H1 (cell line): ENCODE measurements around the gene RPTOR. TPM values are rescaled to one million over a fixed set of nuclear protein-coding genes. Genes with fewer than 3 reads are reported as not detected.

Source experiments
- CTCF ChIA-PET: fragments of 300-600 bp; sonication (Branson Sonifier 250); formaldehyde crosslinking; loops from one replicate; lab custom pipeline; 2021; ENCODE audit not compliant: partially characterized antibody; lab: Charles Lee
- POLR2A ChIA-PET: fragments of 300-600 bp; sonication (Branson Sonifier 250); formaldehyde crosslinking; loops from one replicate; lab custom pipeline; 2021; ENCODE audit warnings: inconsistent platforms; ENCODE audit not compliant: partially characterized antibody; lab: Charles Lee
- DNase-seq, 2 experiments: peaks; one replicate each; pipeline versions ENCODE4 v3.0.0 to v3.0.0-alpha.2; 2010 to 2022; ENCODE audit warnings: low spot score in 2 of 2, low read depth in 1 of 2, mixed read lengths in 1 of 2
- FAIRE-seq: peaks from 2 replicates; lab custom pipeline; 2011; peaks lifted over from hg19 to GRCh38; lab: Jason Lieb, UNC
- H2AFZ ChIP-seq: 2 replicates; pipeline ENCODE4 v1.8.1; 2012; ENCODE audit warnings: low read length, inconsistent platforms
- H2AK5ac ChIP-seq: 2 replicates; pipeline ENCODE4 v1.6.1; 2013; ENCODE audit warnings: low read depth, low read length
- H2BK120ac ChIP-seq: replicated peaks from 2 replicates; pipeline ENCODE3; 2013; ENCODE audit warnings: low read depth, low read length, inconsistent platforms
- H2BK12ac ChIP-seq: 2 replicates; pipeline ENCODE4 v1.6.1; 2013; ENCODE audit warnings: low read depth, low read length
- H2BK15ac ChIP-seq: 2 replicates; pipeline ENCODE4 v1.6.1; 2013; ENCODE audit warnings: low read length
- H2BK20ac ChIP-seq: 2 replicates; pipeline ENCODE4 v1.6.1; 2013; ENCODE audit warnings: low read length
- H2BK5ac ChIP-seq: 2 replicates; pipeline ENCODE4 v1.6.1; 2013; ENCODE audit warnings: low read depth, low read length
- H3K14ac ChIP-seq: 2 replicates; pipeline ENCODE4 v1.6.1; 2013; ENCODE audit warnings: inconsistent platforms; ENCODE audit not compliant: insufficient read length
- H3K18ac ChIP-seq: 2 replicates; pipeline ENCODE4 v1.6.1; 2013; ENCODE audit warnings: low read length; ENCODE audit errors: extremely low read depth
- H3K23ac ChIP-seq: 2 replicates; pipeline ENCODE4 v1.6.1; 2013; ENCODE audit warnings: inconsistent platforms; ENCODE audit not compliant: insufficient read length
- H3K23me2 ChIP-seq: 2 replicates; pipeline ENCODE4 v1.6.1; 2013; ENCODE audit warnings: low read depth, low read length
- H3K27ac ChIP-seq: 2 replicates; pipeline ENCODE4 v1.6.1; 2011; ENCODE audit warnings: low read depth, low read length, inconsistent platforms
- H3K27me3 ChIP-seq, 4 experiments: replicated peaks in 1 of 4; 1 replicate in 1 of 4; 2 replicates in 3 of 4; pipeline versions ENCODE4 v1.6.1 to v1.8.1; 2011 to 2013; ENCODE audit warnings: low read length in 3 of 4, mild to moderate bottlenecking in 3 of 4, inconsistent platforms in 2 of 4, mixed read lengths in 2 of 4, moderate library complexity in 1 of 4; ENCODE audit not compliant: control insufficient read depth in 3 of 4, insufficient read depth in 3 of 4; ENCODE audit errors: extremely low read depth in 1 of 4
- H3K36me3 ChIP-seq, 4 experiments: 2 replicates each; pipeline versions ENCODE4 v1.6.1 to v1.8.1; 2011 to 2013; ENCODE audit warnings: mild to moderate bottlenecking in 4 of 4, low read length in 3 of 4, moderate library complexity in 2 of 4, control low read depth in 1 of 4, inconsistent platforms in 1 of 4; ENCODE audit not compliant: insufficient read depth in 4 of 4, control insufficient read depth in 2 of 4
- H3K4ac ChIP-seq: replicated peaks from 2 replicates; pipeline ENCODE3; 2013; ENCODE audit warnings: low read length, low read depth, mixed read lengths, inconsistent platforms; ENCODE audit not compliant: insufficient read length
- H3K4me1 ChIP-seq, 4 experiments: replicated peaks in 1 of 4; 1 replicate in 1 of 4; 2 replicates in 3 of 4; pipeline versions ENCODE4 v1.6.1 to v1.8.1; 2011 to 2013; ENCODE audit warnings: low read length in 3 of 4, inconsistent platforms in 2 of 4, mixed read lengths in 1 of 4; ENCODE audit not compliant: insufficient read depth in 4 of 4, control insufficient read depth in 3 of 4
- H3K4me2 ChIP-seq, 2 experiments: 2 replicates each; pipeline versions ENCODE4 v1.6.1 to v1.8.1; 2011 to 2013; ENCODE audit warnings: low read depth in 2 of 2, low read length in 2 of 2, control low read depth in 1 of 2, inconsistent platforms in 1 of 2, mild to moderate bottlenecking in 1 of 2; ENCODE audit not compliant: insufficient read depth in 1 of 2
- H3K4me3 ChIP-seq, 4 experiments: fragments of 200-600, 300-600 bp in 1 of 4; sonication (generic), shearing (Covaris generic), sonication (Bioruptor Twin) in 1 of 4; 2 replicates each; pipeline versions ENCODE4 v1.5.1 to v1.8.1; 2011 to 2016; ENCODE audit warnings: low read length in 4 of 4, low read depth in 3 of 4, control low read depth in 2 of 4, inconsistent platforms in 2 of 4, mild to moderate bottlenecking in 2 of 4, mixed read lengths in 1 of 4, moderate library complexity in 1 of 4; ENCODE audit not compliant: insufficient read depth in 2 of 4; ENCODE audit errors: extremely low read depth in 1 of 4
- H3K56ac ChIP-seq: replicated peaks from 2 replicates; pipeline ENCODE3; 2013; ENCODE audit warnings: low read depth, mild to moderate bottlenecking, mixed read lengths, low read length, inconsistent platforms; ENCODE audit not compliant: insufficient read length
- H3K79me1 ChIP-seq: 2 replicates; pipeline ENCODE4 v1.6.1; 2013; ENCODE audit warnings: low read depth, low read length, control low read depth
- H3K79me2 ChIP-seq, 2 experiments: 2 replicates each; pipeline versions ENCODE4 v1.6.1 to v1.8.1; 2012 to 2013; ENCODE audit warnings: low read length in 2 of 2, mild to moderate bottlenecking in 2 of 2, inconsistent platforms in 1 of 2; ENCODE audit not compliant: insufficient read depth in 2 of 2, control insufficient read depth in 1 of 2
- H3K9ac ChIP-seq, 4 experiments: replicated peaks in 1 of 4; 1 replicate in 1 of 4; 2 replicates in 3 of 4; pipeline versions ENCODE4 v1.6.1 to v1.8.1; 2011 to 2013; ENCODE audit warnings: low read depth in 3 of 4, low read length in 3 of 4, control low read depth in 2 of 4, mild to moderate bottlenecking in 2 of 4, moderate library complexity in 2 of 4, inconsistent platforms in 1 of 4; ENCODE audit errors: extremely low read depth in 1 of 4
- H3K9me3 ChIP-seq, 2 experiments: 2 replicates each; pipeline versions ENCODE4 v1.6.1 to v1.8.1; 2012 to 2013; ENCODE audit warnings: mild to moderate bottlenecking in 2 of 2, moderate library complexity in 2 of 2, control low read depth in 1 of 2, inconsistent platforms in 1 of 2, low read depth in 1 of 2, low read length in 1 of 2, mixed read lengths in 1 of 2; ENCODE audit not compliant: insufficient read depth in 2 of 2
- H4K20me1 ChIP-seq, 2 experiments: replicated peaks in 1 of 2; 2 replicates each; pipeline versions ENCODE3 to v1.8.1; 2011 to 2013; ENCODE audit warnings: inconsistent platforms in 2 of 2, low read length in 2 of 2, mild to moderate bottlenecking in 1 of 2; ENCODE audit not compliant: insufficient read depth in 2 of 2, control insufficient read depth in 1 of 2
- H4K5ac ChIP-seq: 2 replicates; pipeline ENCODE4 v1.6.1; 2013; ENCODE audit warnings: low read length, low read depth, mixed read lengths, inconsistent platforms; ENCODE audit not compliant: insufficient read length
- H4K8ac ChIP-seq: 2 replicates; pipeline ENCODE4 v1.8.0; 2013; ENCODE audit warnings: mild to moderate bottlenecking, moderate library complexity, low read length, inconsistent platforms; ENCODE audit not compliant: insufficient read depth; ENCODE audit errors: extremely low read depth
- H4K91ac ChIP-seq: replicated peaks from 2 replicates; pipeline ENCODE3; 2013; ENCODE audit warnings: low read length, mixed read lengths, inconsistent platforms; ENCODE audit not compliant: insufficient read length
- KDM4A ChIP-seq: IDR thresholded peaks from one replicate; pipeline ENCODE4 v1.7.1; 2012; ENCODE audit warnings: low read depth, mild to moderate bottlenecking, moderate library complexity, low read length, inconsistent platforms; ENCODE audit not compliant: severe bottlenecking
- MAX ChIP-seq: IDR thresholded peaks from 2 replicates; pipeline ENCODE4 v1.6.1; 2012; ENCODE audit warnings: inconsistent platforms
- RAD21 ChIP-seq, 2 experiments: IDR thresholded peaks in 1 of 2; conservative IDR thresholded peaks in 1 of 2; 2 replicates each; pipeline ENCODE4 v1.6.1; 2011; ENCODE audit warnings: low read depth in 2 of 2, low read length in 2 of 2, improper control_type of control experiment in 1 of 2, inconsistent platforms in 1 of 2, mild to moderate bottlenecking in 1 of 2, moderate library complexity in 1 of 2
- RNF2 ChIP-seq: fragments of 200-900, 300-1000 bp; sonication (generic); IDR thresholded peaks from 2 replicates; pipeline ENCODE4 v1.7.1; 2016; ENCODE audit warnings: borderline replicate concordance, low read depth, mild to moderate bottlenecking, antibody characterized with exemption, low read length; ENCODE audit not compliant: poor library complexity, severe bottlenecking; ENCODE audit errors: missing control alignments
- RXRA ChIP-seq: IDR thresholded peaks from 2 replicates; pipeline ENCODE4 v1.6.1; 2011; ENCODE audit warnings: low read depth, mild to moderate bottlenecking, low read length, moderate library complexity; ENCODE audit not compliant: insufficient read depth
- WGBS, 2 experiments: shearing (Covaris generic) in 1 of 2; methylation state at CpG; one replicate each; pipeline versions ENCODE4 v1.1.6 to v1.1.7; 2013 to 2015; ENCODE audit warnings: low lambda C conversion rate in 2 of 2, mixed read lengths in 2 of 2, inconsistent platforms in 1 of 2, low coverage in 1 of 2, missing lambda C conversion rate in 1 of 2; ENCODE audit not compliant: insufficient replicate concordance in 2 of 2, insufficient coverage in 1 of 2, insufficient read length in 1 of 2; ENCODE audit errors: extremely low coverage in 1 of 2, missing lambda C conversion rate in 1 of 2; 5-methylcytosine and 5-hydroxymethylcytosine counted together
- polyA plus RNA-seq, 7 experiments: library from polyadenylated mRNA; depleted of rRNA in 3 of 7; stranded (reverse) in 5 of 7; unstranded in 2 of 7; fragments of >200 nt in 5 of 7; fragments of 200-250 nt in 2 of 7; gene quantifications; 1 replicate in 5 of 7; 2 replicates in 1 of 7; 4 replicates in 1 of 7; pipeline versions ENCODE4 v1.2.1 to v1.2.3, GENCODE V29; 2011 to 2013; ENCODE audit warnings: missing spikeins in 2 of 7, mixed read lengths in 2 of 7
- total RNA-seq: library from RNA; stranded (reverse); fragmentation: NEBNext Ultra II Directional; extraction: Animal tissue kit (Norgen Biotek cat#: 25700); gene quantifications from 2 replicates; pipeline ENCODE4 v1.2.1, GENCODE V29; 2021

RPTOR gene
- total and polyA plus RNA-seq, 2 of the 8 experiments (the other 6 are each of a cell fraction or from before 2014, with no cell fraction given): 6.9 to 28.7 TPM

GRCh38 chr17:80660527-80661198, 116.0 kb downstream of the RPTOR start:
- Histone ChIP-seq H2AK5ac (no peak overlapping the region), H3K23ac (no peak overlapping the region), H4K5ac (no peak overlapping the region), H2BK5ac (no peak overlapping the region), H2BK20ac (no peak overlapping the region), H3K9ac (no peak overlapping the region), H3K79me1 (peaks cover 13% of the 10 kb centered on the region), H3K56ac (no peak overlapping the region), H3K4ac (no peak overlapping the region), H3K18ac (no peak overlapping the region; the same call in 1 of the 2 replicates), H4K8ac (no peak overlapping the region), H3K4me3 (no peak overlapping the region), H3K79me2 (peaks cover 0 to 31% of the 10 kb centered on the region in 2 experiments; a peak in 2 of 4 replicates), H2BK15ac (no peak overlapping the region), H3K23me2 (no peaks in the 10 kb centered on the region; the same call in 1 of the 2 replicates), H3K27me3 (no peaks in the 10 kb centered on the region), H3K4me1 (peaks cover 0 to 11% (median 6%) of the 10 kb centered on the region in 4 experiments; a peak in 4 of 7 replicates), H3K14ac (no peak overlapping the region), H2AFZ (no peak overlapping the region), H2BK120ac (no peak overlapping the region), H4K91ac (no peak overlapping the region), H3K36me3 (no peaks in the 10 kb centered on the region), H4K20me1 (peaks cover 0 to 9% of the 10 kb centered on the region in 2 experiments), H3K27ac (no peak overlapping the region), H3K9me3 (0 out of 4 replicates have a peak, but pooled peaks cover 0 to 2% of the 10 kb centered on the region in 2 experiments), H3K4me2 (no peak overlapping the region; a peak in 1 of 4 replicates), H2BK12ac (no peak overlapping the region)
- no peak for DNase-seq
- 82% methylated on average over 11 of the region's 13 CpGs; no CpG with 5 or more reads in 1 of the 2 experiments for WGBS, 2 experiments
- ChIA-PET CTCF (interaction anchor here (0.8 to 3.8 kb wide), 6 partner anchors 10 to 235 kb away, joined by 3 to 14 read pairs (median 4); no protein-coding TSS in a partner anchor), POLR2A (no interaction called here)
- FAIRE-seq: no peak
- no peak for TF ChIP-seq KDM4A
- TF ChIP-seq RNF2: no peak
- peak; percentile 34 to 46 for TF ChIP-seq RAD21 (IDR thresholded peaks at IDR 0.05 in 1 of 2, conservative IDR thresholded peaks at IDR 0.05 in 1 of 2; ENCODE audit: low read depth in 2 of 2, low read length in 2 of 2)
- no peak for TF ChIP-seq RXRA
- no peak for TF ChIP-seq MAX
